Neuronal stem cell (in vitro differentiated cells): ENCODE results near the gene CYP3A7.
"Not testable (repeated sequence)": the region's sequence is repeated elsewhere in the genome, so short reads cannot be mapped to it uniquely, and the experiment has no call there.

Source experiments
- DNase-seq: peaks from one replicate; pipeline ENCODE4 v3.0.0-alpha.2; 2013; ENCODE audit warnings: low spot score
- H2AFZ ChIP-seq: one replicate; pipeline ENCODE4 v1.6.1; 2013; ENCODE audit warnings: mild to moderate bottlenecking, low read length, inconsistent platforms
- H2AK5ac ChIP-seq: 2 replicates; pipeline ENCODE4 v1.6.1; 2013; ENCODE audit warnings: low read depth, mild to moderate bottlenecking, inconsistent platforms, low read length, moderate library complexity, mixed read lengths
- H2BK120ac ChIP-seq: 2 replicates; pipeline ENCODE4 v1.6.1; 2013; ENCODE audit warnings: low read depth, mild to moderate bottlenecking, inconsistent platforms, low read length, moderate library complexity, mixed read lengths
- H2BK12ac ChIP-seq: one replicate; pipeline ENCODE4 v1.6.1; 2013; ENCODE audit warnings: low read length, inconsistent platforms
- H2BK15ac ChIP-seq: 2 replicates; pipeline ENCODE4 v1.6.1; 2013; ENCODE audit warnings: mild to moderate bottlenecking, low read length, inconsistent platforms, mixed read lengths
- H2BK5ac ChIP-seq: one replicate; pipeline ENCODE4 v1.6.1; 2013; ENCODE audit warnings: inconsistent platforms, mild to moderate bottlenecking, low read length, moderate library complexity
- H3K14ac ChIP-seq: one replicate; pipeline ENCODE4 v1.6.1; 2013; ENCODE audit warnings: low read length, inconsistent platforms
- H3K18ac ChIP-seq: 2 replicates; pipeline ENCODE4 v1.6.1; 2013; ENCODE audit warnings: low read length, inconsistent platforms
- H3K23ac ChIP-seq: 2 replicates; pipeline ENCODE4 v1.6.1; 2013; ENCODE audit warnings: low read depth, mild to moderate bottlenecking, mixed read lengths, low read length, inconsistent platforms; ENCODE audit not compliant: poor library complexity
- H3K27ac ChIP-seq: replicated peaks from 3 replicates; pipeline ENCODE4 v1.5.1; 2013; ENCODE audit warnings: low read length, inconsistent platforms
- H3K27me3 ChIP-seq, 3 experiments: 2 replicates each; pipeline ENCODE4 v1.6.1; 2013; ENCODE audit warnings: low read length in 3 of 3, mild to moderate bottlenecking in 2 of 3, inconsistent platforms in 1 of 3, low read depth in 1 of 3, mixed read lengths in 1 of 3, moderate library complexity in 1 of 3; ENCODE audit not compliant: control insufficient read depth in 3 of 3, insufficient read depth in 3 of 3
- H3K36me3 ChIP-seq, 2 donors: replicated peaks in 1 of 2; 2 replicates each; pipeline ENCODE4 v1.6.1; 2013; ENCODE audit warnings: low read length in 2 of 2; ENCODE audit not compliant: control insufficient read depth in 2 of 2, insufficient read depth in 2 of 2
- H3K4ac ChIP-seq: 2 replicates; pipeline ENCODE4 v1.6.1; 2013; ENCODE audit warnings: inconsistent platforms, mild to moderate bottlenecking, low read length, moderate library complexity
- H3K4me1 ChIP-seq, 2 donors: 1 replicate in 1 of 2; 2 replicates in 1 of 2; pipeline ENCODE4 v1.6.1; 2013; ENCODE audit warnings: low read length in 2 of 2, low read depth in 1 of 2; ENCODE audit not compliant: control insufficient read depth in 2 of 2, insufficient read depth in 1 of 2
- H3K4me2 ChIP-seq: one replicate; pipeline ENCODE4 v1.6.1; 2013; ENCODE audit warnings: mild to moderate bottlenecking, low read length, inconsistent platforms; ENCODE audit not compliant: insufficient read depth, poor library complexity, severe bottlenecking
- H3K4me3 ChIP-seq, 2 donors: 2 replicates each; pipeline ENCODE4 v1.5.1; 2013; ENCODE audit warnings: low read length in 2 of 2, mild to moderate bottlenecking in 2 of 2, inconsistent platforms in 1 of 2, moderate library complexity in 1 of 2
- H3K79me1 ChIP-seq: one replicate; pipeline ENCODE4 v1.6.1; 2013; ENCODE audit warnings: low read depth, mild to moderate bottlenecking, inconsistent platforms, low read length, moderate library complexity
- H3K9ac ChIP-seq: one replicate; pipeline ENCODE4 v1.6.1; 2013; ENCODE audit warnings: mild to moderate bottlenecking, low read depth, low read length, inconsistent platforms; ENCODE audit not compliant: poor library complexity
- H3K9me3 ChIP-seq, 2 donors: replicated peaks in 1 of 2; 2 replicates each; pipeline versions ENCODE3 to v1.6.1; 2013; ENCODE audit warnings: low read length in 2 of 2, mild to moderate bottlenecking in 2 of 2, inconsistent platforms in 1 of 2, low read depth in 1 of 2, mixed read lengths in 1 of 2, moderate library complexity in 1 of 2; ENCODE audit not compliant: control insufficient read depth in 2 of 2, insufficient read depth in 1 of 2
- H4K8ac ChIP-seq: one replicate; pipeline ENCODE4 v1.6.1; 2013; ENCODE audit warnings: low read depth, mild to moderate bottlenecking, inconsistent platforms, low read length, moderate library complexity
- H4K91ac ChIP-seq: one replicate; pipeline ENCODE4 v1.6.1; 2013; ENCODE audit warnings: low read length, low read depth, mild to moderate bottlenecking, inconsistent platforms; ENCODE audit not compliant: poor library complexity
- WGBS, 2 donors: extraction: QIAGEN DNeasy Blood & Tissue Kit; methylation state at CpG; one replicate each; pipeline ENCODE4 v1.1.7; 2013; ENCODE audit warnings: missing lambda C conversion rate in 2 of 2, mixed read lengths in 1 of 2; ENCODE audit not compliant: insufficient read length in 2 of 2, insufficient replicate concordance in 1 of 2; ENCODE audit errors: extremely low coverage in 2 of 2; 5-methylcytosine and 5-hydroxymethylcytosine counted together

The CYP3A7 gene

DNA sequence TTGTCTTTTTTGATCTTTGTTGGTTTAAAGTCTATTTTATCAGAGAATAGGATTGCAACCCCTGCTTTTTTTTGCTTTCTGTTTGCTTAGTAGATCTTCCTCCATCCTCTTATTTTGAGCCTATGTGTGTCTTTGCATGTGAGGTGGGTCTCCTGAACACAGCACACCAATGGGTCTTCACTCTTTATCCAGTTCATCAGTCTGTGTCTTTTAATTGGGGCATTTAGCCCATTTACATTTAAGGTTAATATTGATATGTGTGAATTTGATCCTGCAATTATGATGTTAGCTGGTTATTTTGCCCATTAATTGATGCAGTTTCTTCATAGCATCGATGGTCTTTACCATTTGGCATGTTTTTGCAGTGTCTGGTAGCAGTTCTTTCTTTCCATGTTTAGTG is 43.3 kb downstream of the CYP3A7 start:
- H2AK5ac ChIP-seq, H3K4me1 ChIP-seq, H3K79me1 ChIP-seq, H3K36me3 ChIP-seq, H3K4me2 ChIP-seq, H3K14ac ChIP-seq, H2BK15ac ChIP-seq, H2BK5ac ChIP-seq, H3K9ac ChIP-seq, H2BK120ac ChIP-seq, H3K18ac ChIP-seq, DNase-seq, H3K9me3 ChIP-seq, H3K27ac ChIP-seq, H4K8ac ChIP-seq, H3K4ac ChIP-seq, H2BK12ac ChIP-seq, H3K23ac ChIP-seq, H2AFZ ChIP-seq, H3K27me3 ChIP-seq, H4K91ac ChIP-seq, H3K4me3 ChIP-seq: not testable (repeated sequence)
- no CpG with 5 or more reads among the region's 1 CpG for WGBS, 2 donors

DNA sequence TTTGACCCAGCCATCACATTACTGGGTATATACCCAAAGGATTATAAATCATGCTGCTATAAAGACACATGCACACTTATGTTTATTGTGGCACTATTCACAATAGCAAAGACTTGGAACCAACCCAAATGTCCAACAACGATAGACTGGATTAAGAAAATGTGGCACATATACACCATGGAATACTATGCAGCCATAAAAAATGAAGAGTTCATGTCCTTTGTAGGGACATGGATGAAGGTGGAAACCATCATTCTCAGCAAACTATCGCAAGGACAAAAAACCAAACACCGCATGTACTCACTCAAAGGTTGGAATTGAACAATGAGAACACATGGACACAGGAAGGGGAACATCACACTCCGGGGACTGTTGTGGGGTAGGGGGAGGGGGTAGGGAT is 44.1 kb downstream of the CYP3A7 start:
- not testable (repeated sequence) for H3K9me3 ChIP-seq, DNase-seq, H3K27me3 ChIP-seq, H3K27ac ChIP-seq, H2BK12ac ChIP-seq, H2BK5ac ChIP-seq, H3K4me2 ChIP-seq, H2BK15ac ChIP-seq, H3K79me1 ChIP-seq, H3K4me1 ChIP-seq, H2AK5ac ChIP-seq, H4K8ac ChIP-seq, H4K91ac ChIP-seq, H2AFZ ChIP-seq, H3K9ac ChIP-seq, H3K23ac ChIP-seq, H3K36me3 ChIP-seq, H3K14ac ChIP-seq, H2BK120ac ChIP-seq, H3K4me3 ChIP-seq, H3K18ac ChIP-seq, H3K4ac ChIP-seq
- no CpG with 5 or more reads among the region's 4 CpGs for WGBS, 2 donors

DNA sequence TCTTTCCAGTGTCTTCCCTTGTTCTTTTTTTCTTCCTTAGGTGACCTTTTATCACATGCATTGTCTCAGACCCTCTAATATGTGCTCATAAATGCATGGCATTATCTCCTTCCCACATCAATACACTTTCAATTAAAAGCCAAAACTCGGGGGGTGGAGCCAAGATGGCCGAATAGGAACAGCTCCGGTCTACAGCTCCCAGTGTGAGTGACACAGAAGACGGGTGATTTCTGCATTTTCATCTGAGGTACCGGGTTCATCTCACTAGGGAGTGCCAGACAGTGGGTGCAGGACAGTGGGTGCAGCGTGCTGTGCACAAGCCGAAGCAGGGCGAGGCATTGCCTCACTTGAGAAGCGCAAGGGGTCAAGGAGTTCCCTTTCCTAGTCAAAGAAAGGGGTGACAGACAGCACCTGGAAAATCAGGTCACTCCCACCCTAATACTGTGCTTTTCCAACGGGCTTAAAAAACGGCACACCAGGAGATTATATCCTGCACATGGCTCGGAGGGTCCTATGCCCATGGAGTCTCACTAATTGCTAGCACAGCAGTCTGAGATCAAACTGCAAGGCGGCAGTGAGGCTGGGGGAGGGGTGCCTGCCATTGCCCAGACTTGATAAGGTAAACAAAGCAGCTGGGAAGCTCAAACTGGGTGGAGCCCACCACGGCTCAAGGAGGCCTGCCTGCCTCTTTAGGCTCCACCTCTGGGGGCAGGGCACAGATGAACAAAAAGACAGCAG is 49.0 kb downstream of the CYP3A7 start:
- not testable (repeated sequence) for H3K36me3 ChIP-seq, H2AFZ ChIP-seq, H4K91ac ChIP-seq, H2BK15ac ChIP-seq, H3K9me3 ChIP-seq, H2BK5ac ChIP-seq, DNase-seq, H3K4me1 ChIP-seq, H3K4ac ChIP-seq, H2BK120ac ChIP-seq, H3K27me3 ChIP-seq, H2AK5ac ChIP-seq, H3K14ac ChIP-seq, H3K18ac ChIP-seq, H3K4me3 ChIP-seq, H2BK12ac ChIP-seq, H3K4me2 ChIP-seq, H3K79me1 ChIP-seq, H3K9ac ChIP-seq, H3K27ac ChIP-seq, H4K8ac ChIP-seq, H3K23ac ChIP-seq
- WGBS, 2 donors = no CpG with 5 or more reads among the region's 14 CpGs

DNA sequence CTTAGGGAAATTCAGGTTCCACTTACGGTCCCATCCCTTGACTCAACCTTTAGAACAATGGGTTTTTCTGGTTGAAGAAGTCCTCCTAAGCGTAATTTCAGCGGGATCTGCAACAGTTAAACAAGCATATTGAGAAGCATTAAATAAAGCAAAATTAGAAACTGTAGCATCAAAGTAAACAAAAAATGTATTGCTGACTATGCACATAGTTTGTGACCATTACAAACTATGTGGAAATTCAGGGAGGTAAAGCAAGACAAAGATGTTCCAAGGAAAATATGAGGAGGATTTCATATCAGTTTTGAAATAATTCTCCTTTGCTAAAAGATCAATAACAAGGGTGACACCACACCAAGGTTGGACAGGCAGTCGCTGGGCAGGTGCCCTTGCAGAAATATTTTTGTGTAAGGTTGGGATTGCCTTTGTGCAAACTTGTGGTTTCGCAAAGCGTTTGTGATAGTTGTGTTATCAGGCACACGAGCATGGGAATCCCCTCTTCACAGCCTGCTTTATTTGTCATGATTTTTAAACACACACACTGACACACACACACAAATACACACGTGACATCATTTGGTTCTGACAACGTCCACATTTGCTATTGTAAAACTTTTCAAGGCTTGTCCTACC is 49.8 kb downstream of the CYP3A7 start:
- no peak for DNase-seq
- WGBS, 2 donors = no CpG with 5 or more reads among the region's 9 CpGs
- H3K4me2 ChIP-seq = no peak overlapping the region

More for the DNA sequence above, 49.8 kb downstream of the CYP3A7 start:
- no peak overlapping the region for H3K9ac ChIP-seq
- H3K14ac ChIP-seq = no peak overlapping the region
- no peak overlapping the region for H3K23ac ChIP-seq
- no peak overlapping the region for H2BK15ac ChIP-seq
- H3K4ac ChIP-seq = no peak overlapping the region
- no peaks in the 10 kb centered on the region for H3K36me3 ChIP-seq
- no peak overlapping the region for H4K8ac ChIP-seq
- H3K27ac ChIP-seq = no peak overlapping the region
- H2BK120ac ChIP-seq = no peak overlapping the region
- H3K4me1 ChIP-seq = no peaks in the 10 kb centered on the region
- peaks cover 2 to 4% of the 10 kb centered on the region in 2 donors for H3K9me3 ChIP-seq
- no peaks in the 10 kb centered on the region for H3K27me3 ChIP-seq
- H3K18ac ChIP-seq = no peak overlapping the region
- no peak overlapping the region for H2BK12ac ChIP-seq
- no peaks in the 10 kb centered on the region for H3K79me1 ChIP-seq
- no peak overlapping the region for H2AK5ac ChIP-seq
- no peak overlapping the region for H2BK5ac ChIP-seq
- no peak overlapping the region for H3K4me3 ChIP-seq
- no peak overlapping the region for H4K91ac ChIP-seq
- H2AFZ ChIP-seq = no peak overlapping the region
